K562 (cell line): ENCODE measurements around the gene ZNF438. TPM values are rescaled to one million over a fixed set of nuclear protein-coding genes. Genes with fewer than 3 reads are reported as not detected.

Source experiments
- EP300 ChIP-seq: IDR thresholded peaks from 2 replicates; pipeline ENCODE4 v1.6.1; 2012; ENCODE audit warnings: low read length, improper control_type of control experiment
- ETV6 ChIP-seq, 3 experiments: fragments of 150-350 bp in 1 of 3; sonication (generic) in 1 of 3; formaldehyde crosslinking in 1 of 3; IDR thresholded peaks; 2 replicates each; pipeline versions ENCODE4 v1.6.1 to v1.8.0; 2014 to 2022; ENCODE audit warnings: borderline replicate concordance in 2 of 3, low read depth in 2 of 3, antibody characterized with exemption in 1 of 3, low read length in 1 of 3, mild to moderate bottlenecking in 1 of 3, missing genetic modification reagents in 1 of 3
- ILK ChIP-seq: fragments of 450-650 bp; IDR thresholded peaks from 2 replicates; pipeline ENCODE4 v1.6.1; 2016; ENCODE audit warnings: missing genetic modification characterization, low read depth, mild to moderate bottlenecking, missing compliant biosample characterization, moderate library complexity, borderline replicate concordance
- KDM1A ChIP-seq, 2 experiments: fragments of 450-650 bp; IDR thresholded peaks; 2 replicates each; pipeline ENCODE4 v1.6.1; 2016; ENCODE audit warnings: mild to moderate bottlenecking in 2 of 2
- SIN3A ChIP-seq, 2 experiments: fragments of 150-350 bp in 1 of 2; IDR thresholded peaks; 2 replicates each; pipeline ENCODE4 v1.6.1; 2011 to 2016; ENCODE audit warnings: borderline replicate concordance in 2 of 2, low read depth in 2 of 2, low read length in 2 of 2, mild to moderate bottlenecking in 2 of 2, moderate library complexity in 2 of 2; ENCODE audit not compliant: control insufficient read depth in 1 of 2
- polyA plus RNA-seq, 8 experiments: library from polyadenylated mRNA; depleted of rRNA in 4 of 8; stranded (reverse) in 5 of 8; unstranded in 3 of 8; fragments of >200 nt; fragmentation: Nextera tagmentation in 2 of 8; fragmentation: Illumina TruSeq in 1 of 8; extraction: Ambion mirVana in 2 of 8; extraction: Trizol in 1 of 8; gene quantifications; 2 replicates each; pipeline versions ENCODE4 v1.2.1 to v1.2.3, GENCODE V29; 2011 to 2014; ENCODE audit warnings: inconsistent platforms in 1 of 8, missing spikeins in 1 of 8
- total RNA-seq, 7 experiments: library from RNA; depleted of rRNA in 6 of 7; stranded (reverse); fragments of >200 nt in 6 of 7; fragmentation: Illumina TruSeq in 2 of 7; extraction: Trizol in 2 of 7; gene quantifications; 2 replicates each; pipeline versions ENCODE4 v1.2.1 to v1.2.3, GENCODE V29; 2011 to 2021; ENCODE audit warnings: low replicate concordance in 1 of 7
- TF ChIP-seq, protein P1 (sequence below): sonication (generic); formaldehyde crosslinking; IDR thresholded peaks from 2 replicates; pipeline ENCODE4 v1.8.0; 2022; ENCODE audit warnings: mild to moderate bottlenecking, missing genetic modification reagents
- TF ChIP-seq, protein P2 (sequence below), 3 experiments: fragments of 200-800 bp in 1 of 3; fragments of 250-450 bp in 1 of 3; fragments of 450-650 bp in 1 of 3; sonication (Bioruptor Pico) in 1 of 3; sonication (Bioruptor generic) in 1 of 3; formaldehyde crosslinking in 1 of 3; IDR thresholded peaks; 2 replicates each; pipeline versions ENCODE4 v1.6.1 to v1.8.0; 2016 to 2022; ENCODE audit warnings: mild to moderate bottlenecking in 2 of 3, missing genetic modification characterization in 2 of 3, missing compliant biosample characterization in 1 of 3, moderate library complexity in 1 of 3
- TF ChIP-seq, protein P3 (sequence below): sonication (generic); formaldehyde crosslinking; IDR thresholded peaks from 2 replicates; pipeline ENCODE4 v1.8.0; 2022; ENCODE audit warnings: missing genetic modification reagents, mild to moderate bottlenecking, borderline replicate concordance

ZNF438 gene
- total and polyA plus RNA-seq, 9 of the 15 experiments (the other 6 are each of a cell fraction or from before 2014, with no cell fraction given), result 0.45 to 1.5 (median 0.91) TPM

DNA sequence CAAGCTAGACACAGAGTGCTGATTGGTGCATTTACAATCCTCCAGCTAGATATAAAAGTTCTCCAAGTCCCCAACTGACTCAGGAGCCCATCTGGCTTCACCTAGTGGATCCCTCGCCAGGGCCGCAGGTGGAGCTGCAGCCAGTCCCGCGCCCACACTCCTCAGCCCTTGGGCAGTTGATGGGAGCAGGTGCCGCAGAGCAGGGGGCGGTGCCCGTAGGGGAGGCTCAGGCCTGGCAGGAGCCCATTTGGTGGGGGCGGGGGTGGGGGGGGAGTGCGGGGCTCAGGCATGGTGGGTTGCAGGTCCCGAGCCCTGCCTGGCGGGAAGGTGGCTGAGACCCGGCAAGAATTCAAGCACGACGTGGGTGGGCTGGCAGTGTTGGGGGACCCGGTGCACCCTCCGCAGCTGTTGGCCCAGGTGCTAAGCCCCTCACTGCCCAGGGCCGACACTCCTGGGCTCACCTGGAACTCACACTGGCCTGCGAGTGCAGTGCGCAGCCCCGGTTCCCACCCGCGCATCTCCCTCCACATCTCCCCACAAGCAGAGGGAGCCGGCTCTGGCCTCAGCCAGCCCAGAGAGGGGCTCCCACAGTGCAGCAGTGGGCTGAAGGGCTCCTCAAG lies 101.7 kb downstream of the ZNF438 start (continued):
- TF ChIP-seq, protein P1, sequence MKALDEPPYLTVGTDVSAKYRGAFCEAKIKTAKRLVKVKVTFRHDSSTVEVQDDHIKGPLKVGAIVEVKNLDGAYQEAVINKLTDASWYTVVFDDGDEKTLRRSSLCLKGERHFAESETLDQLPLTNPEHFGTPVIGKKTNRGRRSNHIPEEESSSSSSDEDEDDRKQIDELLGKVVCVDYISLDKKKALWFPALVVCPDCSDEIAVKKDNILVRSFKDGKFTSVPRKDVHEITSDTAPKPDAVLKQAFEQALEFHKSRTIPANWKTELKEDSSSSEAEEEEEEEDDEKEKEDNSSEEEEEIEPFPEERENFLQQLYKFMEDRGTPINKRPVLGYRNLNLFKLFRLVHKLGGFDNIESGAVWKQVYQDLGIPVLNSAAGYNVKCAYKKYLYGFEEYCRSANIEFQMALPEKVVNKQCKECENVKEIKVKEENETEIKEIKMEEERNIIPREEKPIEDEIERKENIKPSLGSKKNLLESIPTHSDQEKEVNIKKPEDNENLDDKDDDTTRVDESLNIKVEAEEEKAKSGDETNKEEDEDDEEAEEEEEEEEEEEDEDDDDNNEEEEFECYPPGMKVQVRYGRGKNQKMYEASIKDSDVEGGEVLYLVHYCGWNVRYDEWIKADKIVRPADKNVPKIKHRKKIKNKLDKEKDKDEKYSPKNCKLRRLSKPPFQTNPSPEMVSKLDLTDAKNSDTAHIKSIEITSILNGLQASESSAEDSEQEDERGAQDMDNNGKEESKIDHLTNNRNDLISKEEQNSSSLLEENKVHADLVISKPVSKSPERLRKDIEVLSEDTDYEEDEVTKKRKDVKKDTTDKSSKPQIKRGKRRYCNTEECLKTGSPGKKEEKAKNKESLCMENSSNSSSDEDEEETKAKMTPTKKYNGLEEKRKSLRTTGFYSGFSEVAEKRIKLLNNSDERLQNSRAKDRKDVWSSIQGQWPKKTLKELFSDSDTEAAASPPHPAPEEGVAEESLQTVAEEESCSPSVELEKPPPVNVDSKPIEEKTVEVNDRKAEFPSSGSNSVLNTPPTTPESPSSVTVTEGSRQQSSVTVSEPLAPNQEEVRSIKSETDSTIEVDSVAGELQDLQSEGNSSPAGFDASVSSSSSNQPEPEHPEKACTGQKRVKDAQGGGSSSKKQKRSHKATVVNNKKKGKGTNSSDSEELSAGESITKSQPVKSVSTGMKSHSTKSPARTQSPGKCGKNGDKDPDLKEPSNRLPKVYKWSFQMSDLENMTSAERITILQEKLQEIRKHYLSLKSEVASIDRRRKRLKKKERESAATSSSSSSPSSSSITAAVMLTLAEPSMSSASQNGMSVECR (CRISPR knock-in tag), result no peak
- no peak for TF ChIP-seq EP300
- TF ChIP-seq, protein P2, sequence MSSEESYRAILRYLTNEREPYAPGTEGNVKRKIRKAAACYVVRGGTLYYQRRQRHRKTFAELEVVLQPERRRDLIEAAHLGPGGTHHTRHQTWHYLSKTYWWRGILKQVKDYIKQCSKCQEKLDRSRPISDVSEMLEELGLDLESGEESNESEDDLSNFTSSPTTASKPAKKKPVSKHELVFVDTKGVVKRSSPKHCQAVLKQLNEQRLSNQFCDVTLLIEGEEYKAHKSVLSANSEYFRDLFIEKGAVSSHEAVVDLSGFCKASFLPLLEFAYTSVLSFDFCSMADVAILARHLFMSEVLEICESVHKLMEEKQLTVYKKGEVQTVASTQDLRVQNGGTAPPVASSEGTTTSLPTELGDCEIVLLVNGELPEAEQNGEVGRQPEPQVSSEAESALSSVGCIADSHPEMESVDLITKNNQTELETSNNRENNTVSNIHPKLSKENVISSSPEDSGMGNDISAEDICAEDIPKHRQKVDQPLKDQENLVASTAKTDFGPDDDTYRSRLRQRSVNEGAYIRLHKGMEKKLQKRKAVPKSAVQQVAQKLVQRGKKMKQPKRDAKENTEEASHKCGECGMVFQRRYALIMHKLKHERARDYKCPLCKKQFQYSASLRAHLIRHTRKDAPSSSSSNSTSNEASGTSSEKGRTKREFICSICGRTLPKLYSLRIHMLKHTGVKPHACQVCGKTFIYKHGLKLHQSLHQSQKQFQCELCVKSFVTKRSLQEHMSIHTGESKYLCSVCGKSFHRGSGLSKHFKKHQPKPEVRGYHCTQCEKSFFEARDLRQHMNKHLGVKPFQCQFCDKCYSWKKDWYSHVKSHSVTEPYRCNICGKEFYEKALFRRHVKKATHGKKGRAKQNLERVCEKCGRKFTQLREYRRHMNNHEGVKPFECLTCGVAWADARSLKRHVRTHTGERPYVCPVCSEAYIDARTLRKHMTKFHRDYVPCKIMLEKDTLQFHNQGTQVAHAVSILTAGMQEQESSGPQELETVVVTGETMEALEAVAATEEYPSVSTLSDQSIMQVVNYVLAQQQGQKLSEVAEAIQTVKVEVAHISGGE (CRISPR knock-in tag; IDR thresholded peaks at IDR 0.05), result no peak
- TF ChIP-seq KDM1A (IDR thresholded peaks at IDR 0.05), result no peak
- TF ChIP-seq ILK (tag), result no peak
- TF ChIP-seq, protein P3, sequence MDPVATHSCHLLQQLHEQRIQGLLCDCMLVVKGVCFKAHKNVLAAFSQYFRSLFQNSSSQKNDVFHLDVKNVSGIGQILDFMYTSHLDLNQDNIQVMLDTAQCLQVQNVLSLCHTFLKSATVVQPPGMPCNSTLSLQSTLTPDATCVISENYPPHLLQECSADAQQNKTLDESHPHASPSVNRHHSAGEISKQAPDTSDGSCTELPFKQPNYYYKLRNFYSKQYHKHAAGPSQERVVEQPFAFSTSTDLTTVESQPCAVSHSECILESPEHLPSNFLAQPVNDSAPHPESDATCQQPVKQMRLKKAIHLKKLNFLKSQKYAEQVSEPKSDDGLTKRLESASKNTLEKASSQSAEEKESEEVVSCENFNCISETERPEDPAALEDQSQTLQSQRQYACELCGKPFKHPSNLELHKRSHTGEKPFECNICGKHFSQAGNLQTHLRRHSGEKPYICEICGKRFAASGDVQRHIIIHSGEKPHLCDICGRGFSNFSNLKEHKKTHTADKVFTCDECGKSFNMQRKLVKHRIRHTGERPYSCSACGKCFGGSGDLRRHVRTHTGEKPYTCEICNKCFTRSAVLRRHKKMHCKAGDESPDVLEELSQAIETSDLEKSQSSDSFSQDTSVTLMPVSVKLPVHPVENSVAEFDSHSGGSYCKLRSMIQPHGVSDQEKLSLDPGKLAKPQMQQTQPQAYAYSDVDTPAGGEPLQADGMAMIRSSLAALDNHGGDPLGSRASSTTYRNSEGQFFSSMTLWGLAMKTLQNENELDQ (CRISPR knock-in tag), result no peak
- no peak for TF ChIP-seq SIN3A (IDR thresholded peaks at IDR 0.05; ENCODE audit: borderline replicate concordance in 2 of 2, control insufficient read depth in 1 of 2, low read depth in 2 of 2, low read length in 2 of 2)
- TF ChIP-seq ETV6 (IDR thresholded peaks at IDR 0.05; ENCODE audit: borderline replicate concordance in 1 of 2, low read depth in 2 of 2, low read length in 1 of 2), result no peak
- no peak for TF ChIP-seq ETV6 (CRISPR knock-in tag; IDR thresholded peaks at IDR 0.05; ENCODE audit: borderline replicate concordance)
- TF ChIP-seq, all 486 proteins: peak for 0
